A549 (cell line): ENCODE data around the gene SEC24B. TPM values are rescaled to one million over a fixed set of nuclear protein-coding genes. Genes with fewer than 3 reads are reported as not detected.

Experiments
- ATAC-seq, 2 experiments: fragments of 200-7000 bp in 1 of 2; fragments of >200 bp in 1 of 2; cut with Nextera tagmentation in 1 of 2; cut with Tn5 transposase in 1 of 2; 3 replicates each; pipeline versions ENCODE4 v1.8.0 to v1.9.1; 2018 to 2020; ENCODE audit warnings: mild to moderate bottlenecking in 1 of 2, moderate library complexity in 1 of 2
- CTCF ChIA-PET: fragments of 300-600 bp; sonication (Branson Sonifier 250); formaldehyde crosslinking; extraction: SDS; loops from one replicate; lab custom pipeline; 2021; ENCODE audit warnings: antibody characterized with exemption, inconsistent platforms; lab: Yijun Ruan, JAX
- POLR2A ChIA-PET: fragments of 350-600 bp; formaldehyde crosslinking; extraction: SDS; loops from one replicate; lab custom pipeline; 2021; ENCODE audit warnings: antibody characterized with exemption, inconsistent platforms; lab: Yijun Ruan, JAX
- DNase-seq, 2 experiments: peaks; one replicate each; pipeline versions ENCODE4 v3.0.0 to v3.0.0-alpha.2; 2011 to 2016; ENCODE audit warnings: low read depth in 1 of 2, low spot score in 1 of 2
- FAIRE-seq: peaks from 2 replicates; lab custom pipeline; 2011; peaks lifted over from hg19 to GRCh38; lab: Jason Lieb, UNC
- H3K27ac ChIP-seq, 2 experiments: fragments of >200 bp; sonication (Bioruptor Twin); formaldehyde crosslinking; 3 replicates each; pipeline ENCODE4 v1.5.1; 2016 to 2017
- H3K4me1 ChIP-seq: fragments of >200 bp; sonication (Bioruptor Twin); formaldehyde crosslinking; 3 replicates; pipeline ENCODE4 v1.6.1; 2016
- H3K4me2 ChIP-seq: fragments of >200 bp; sonication (Bioruptor Twin); formaldehyde crosslinking; 3 replicates; pipeline ENCODE4 v1.6.1; 2016
- H3K4me3 ChIP-seq: fragments of >200 bp; sonication (Bioruptor Twin); formaldehyde crosslinking; 3 replicates; pipeline ENCODE4 v1.5.1; 2016
- H3K9me3 ChIP-seq: fragments of >200 bp; sonication (Bioruptor Twin); formaldehyde crosslinking; 3 replicates; pipeline ENCODE4 v1.6.1; 2016
- BCL3 ChIP-seq: fragments of >200 bp; sonication (Bioruptor Twin); formaldehyde crosslinking; IDR thresholded peaks from 3 replicates; pipeline ENCODE4 v1.6.1; 2016
- CHD2 ChIP-seq: fragments of 150-350 bp; IDR thresholded peaks from 2 replicates; pipeline ENCODE4 v1.6.1; 2014; ENCODE audit warnings: low read length; ENCODE audit not compliant: partially characterized antibody
- EHMT2 ChIP-seq: fragments of 200-600 bp; sonication (generic); IDR thresholded peaks from 2 replicates; pipeline ENCODE4 v1.6.1; 2016; ENCODE audit warnings: antibody characterized with exemption, low read depth, mild to moderate bottlenecking, moderate library complexity
- ELK1 ChIP-seq: fragments of 150-350 bp; IDR thresholded peaks from 2 replicates; pipeline ENCODE4 v1.6.1; 2014; ENCODE audit warnings: low read depth, mild to moderate bottlenecking, low read length
- EP300 ChIP-seq, 2 experiments: fragments of >200 bp; sonication (Bioruptor Twin); formaldehyde crosslinking; IDR thresholded peaks; 2 replicates in 1 of 2; 3 replicates in 1 of 2; pipeline ENCODE4 v1.6.1; 2016 to 2017
- ESRRA ChIP-seq: fragments of 150-350 bp; IDR thresholded peaks from 2 replicates; pipeline ENCODE4 v1.6.1; 2014; ENCODE audit warnings: mild to moderate bottlenecking, low read length, borderline replicate concordance
- FOSL2 ChIP-seq, 2 experiments: fragments of 450-650 bp in 1 of 2; fragments of >200 bp in 1 of 2; sonication (Bioruptor Twin) in 1 of 2; formaldehyde crosslinking; IDR thresholded peaks; 2 replicates each; pipeline versions ENCODE4 v1.5.0 to v1.6.1; 2016 to 2020; ENCODE audit warnings: mild to moderate bottlenecking in 1 of 2, moderate library complexity in 1 of 2
- GATA3 ChIP-seq: IDR thresholded peaks from 2 replicates; pipeline ENCODE4 v1.6.1; 2012; ENCODE audit warnings: borderline replicate concordance
- HEYL ChIP-seq: fragments of 250-450 bp; sonication (Bioruptor Pico); IDR thresholded peaks from 2 replicates; pipeline ENCODE4 v1.8.0; 2021; ENCODE audit warnings: mild to moderate bottlenecking, moderate library complexity
- HOXA7 ChIP-seq: fragments of 250-450 bp; sonication (Bioruptor Pico); IDR thresholded peaks from 2 replicates; pipeline ENCODE4 v1.5.0; 2020; ENCODE audit warnings: mild to moderate bottlenecking, moderate library complexity
- HOXB13 ChIP-seq: fragments of 250-450 bp; sonication (Bioruptor Pico); IDR thresholded peaks from 2 replicates; pipeline ENCODE4 v1.5.0; 2020; ENCODE audit warnings: low read depth, mild to moderate bottlenecking, moderate library complexity
- JUNB ChIP-seq: fragments of >200 bp; sonication (Bioruptor Twin); formaldehyde crosslinking; IDR thresholded peaks from 2 replicates; pipeline ENCODE4 v1.6.1; 2016
- KDM1A ChIP-seq: fragments of 200-600 bp; sonication (generic); IDR thresholded peaks from 2 replicates; pipeline ENCODE4 v1.6.1; 2016; ENCODE audit warnings: low read depth, mild to moderate bottlenecking
- NPAS2 ChIP-seq: fragments of 250-450 bp; sonication (Bioruptor Pico); IDR thresholded peaks from 2 replicates; pipeline ENCODE4 v1.8.0; 2022; ENCODE audit warnings: mild to moderate bottlenecking, moderate library complexity, borderline replicate concordance
- RNF2 ChIP-seq: fragments of 200-600 bp; sonication (generic); IDR thresholded peaks from 2 replicates; pipeline ENCODE4 v1.6.1; 2016; ENCODE audit warnings: low read depth, mild to moderate bottlenecking, antibody characterized with exemption, moderate library complexity, borderline replicate concordance
- SREBF2 ChIP-seq: fragments of 450-650 bp; IDR thresholded peaks from 2 replicates; pipeline ENCODE4 v1.6.1; 2014; ENCODE audit warnings: mild to moderate bottlenecking, moderate library complexity
- ZFP36 ChIP-seq: fragments of 450-650 bp; IDR thresholded peaks from 2 replicates; pipeline ENCODE4 v1.6.1; 2014; ENCODE audit warnings: borderline replicate concordance; ENCODE audit not compliant: partially characterized antibody
- WGBS: methylation state at CpG from one replicate; pipeline ENCODE4 v1.1.6; 2017; ENCODE audit errors: missing lambda C conversion rate; 5-methylcytosine and 5-hydroxymethylcytosine counted together
- polyA plus RNA-seq, 4 experiments: library from polyadenylated mRNA; depleted of rRNA in 3 of 4; stranded (reverse); fragments of >200 nt; fragmentation: RNase III in 1 of 4; extraction: RNeasy Plus Mini Kit Qiagen cat#74134 plus additional on column Dnase treatment in 1 of 4; gene quantifications; 2 replicates in 3 of 4; 3 replicates in 1 of 4; pipeline ENCODE4 v1.2.3, GENCODE V29; 2011 to 2017
- small RNA-seq, 6 experiments: library from RNA; depleted of rRNA; stranded (forward); fragments of <200 nt; gene quantifications; one replicate each; pipeline ENCODE3, GENCODE V24; 2012
- TF ChIP-seq, protein P1 (sequence below): fragments of 250-450 bp; sonication (Bioruptor Pico); IDR thresholded peaks from 2 replicates; pipeline ENCODE4 v1.5.0; 2021; ENCODE audit warnings: mild to moderate bottlenecking, moderate library complexity, borderline replicate concordance

Gene SEC24B
- polyA plus RNA-seq, 2 of the 4 experiments (the other 2 are of a cell fraction): 13.8 to 40.0 TPM

DNA sequence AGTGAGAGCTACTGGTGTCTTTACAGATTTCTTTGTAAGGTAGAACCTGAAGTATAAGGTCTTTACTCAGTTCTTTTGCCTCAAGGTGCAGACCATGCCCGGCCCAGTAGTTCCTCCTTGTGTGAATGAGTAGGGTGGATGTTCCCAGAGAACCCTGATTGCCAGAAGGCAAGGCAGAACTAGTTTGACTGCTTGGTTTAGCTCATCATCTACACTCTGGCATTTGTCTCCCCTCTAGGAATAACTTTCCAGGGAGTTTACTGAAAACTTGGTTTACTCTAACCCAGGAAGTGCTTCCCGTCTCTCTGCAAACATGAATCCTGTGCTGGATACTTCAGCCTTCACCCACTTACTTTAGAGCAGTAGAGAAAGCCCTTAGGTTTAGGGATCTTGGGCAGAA lies 155.5 kb downstream of the SEC24B start:
- no peaks in the 10 kb centered on the region for H3K9me3 ChIP-seq
- no peak overlapping the region for H3K4me3 ChIP-seq
- no peaks in the 10 kb centered on the region for H3K4me1 ChIP-seq
- no peak for DNase-seq
- H3K4me2 ChIP-seq: no peak overlapping the region
- WGBS: 97% methylated on average over 2 of the region's 2 CpGs
- CTCF ChIA-PET: no interaction called here
- H3K27ac ChIP-seq: no peak overlapping the region
- no peak for FAIRE-seq
- TF ChIP-seq HOXA7 (CRISPR knock-in tag): no peak
- no peak for TF ChIP-seq ELK1
- TF ChIP-seq FOSL2 (IDR thresholded peaks at IDR 0.05): no peak
- no peak for TF ChIP-seq FOSL2 (CRISPR knock-in tag; IDR thresholded peaks at IDR 0.05)
- no peak for TF ChIP-seq NPAS2 (CRISPR knock-in tag)
- TF ChIP-seq RNF2: no peak
- no peak for TF ChIP-seq ESRRA
- TF ChIP-seq BCL3: no peak
- ATAC-seq: no peak
- POLR2A ChIA-PET: no interaction called here

- Histone ChIP-seq H3K4me1 (no peaks in the 10 kb centered on the region), H3K4me3 (no peak overlapping the region), H3K9me3 (no peaks in the 10 kb centered on the region), H3K4me2 (no peak overlapping the region), H3K27ac (no peak overlapping the region)
- POLR2A ChIA-PET: no interaction called here
- DNase-seq: no peak
- WGBS: 92% methylated on average over 2 of the region's 2 CpGs
- no peak for FAIRE-seq
- CTCF ChIA-PET: no interaction called here
- no peak for ATAC-seq
- no peak for TF ChIP-seq EP300 (IDR thresholded peaks at IDR 0.05)
- no peak for TF ChIP-seq JUNB
- TF ChIP-seq HOXB13 (CRISPR knock-in tag): no peak
- TF ChIP-seq CHD2: no peak
- TF ChIP-seq, protein P1, sequence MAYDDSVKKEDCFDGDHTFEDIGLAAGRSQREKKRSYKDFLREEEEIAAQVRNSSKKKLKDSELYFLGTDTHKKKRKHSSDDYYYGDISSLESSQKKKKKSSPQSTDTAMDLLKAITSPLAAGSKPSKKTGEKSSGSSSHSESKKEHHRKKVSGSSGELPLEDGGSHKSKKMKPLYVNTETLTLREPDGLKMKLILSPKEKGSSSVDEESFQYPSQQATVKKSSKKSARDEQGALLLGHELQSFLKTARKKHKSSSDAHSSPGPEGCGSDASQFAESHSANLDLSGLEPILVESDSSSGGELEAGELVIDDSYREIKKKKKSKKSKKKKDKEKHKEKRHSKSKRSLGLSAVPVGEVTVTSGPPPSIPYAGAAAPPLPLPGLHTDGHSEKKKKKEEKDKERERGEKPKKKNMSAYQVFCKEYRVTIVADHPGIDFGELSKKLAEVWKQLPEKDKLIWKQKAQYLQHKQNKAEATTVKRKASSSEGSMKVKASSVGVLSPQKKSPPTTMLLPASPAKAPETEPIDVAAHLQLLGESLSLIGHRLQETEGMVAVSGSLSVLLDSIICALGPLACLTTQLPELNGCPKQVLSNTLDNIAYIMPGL (CRISPR knock-in tag): no peak
- no peak for TF ChIP-seq RNF2
- no peak for TF ChIP-seq GATA3
- TF ChIP-seq SREBF2: no peak
- TF ChIP-seq ZFP36: no peak
- no peak for TF ChIP-seq ESRRA
- TF ChIP-seq HEYL (CRISPR knock-in tag): no peak
- no peak for TF ChIP-seq KDM1A
- no peak for TF ChIP-seq EHMT2
Observed at GRCh38 chr4:109589605-109590004, 156.0 kb downstream of the SEC24B start.

Small RNAs within 50 kb of the gene (small RNA-seq; reads per million reads assigned to genes)
- 0.45 to 17.2 (median 5.7) reads per million in 6 experiments for gene MIR576
- 0 to 0.12 (median 0) reads per million in 6 experiments for gene RN7SL55P

Other genes with a start within 250 kb of the SEC24B start
- gene COL25A1, start 131.2 kb upstream of the SEC24B start, polyA plus RNA-seq (2011; rRNA removed): not detected in 2 replicates
- not detected in 3 replicates for gene COL25A1, start 131.2 kb upstream of the SEC24B start, polyA plus RNA-seq (2017; fragmentation: RNase III; extraction: RNeasy Plus Mini Kit Qiagen cat#74134 plus additional on column Dnase treatment)
- 18.0 and 21.9 TPM in 2 replicates for gene MCUB, start 126.4 kb downstream of the SEC24B start, polyA plus RNA-seq (2011; rRNA removed)
- 14.3 to 15.2 TPM (median 14.6 TPM) in 3 replicates for gene MCUB, start 126.4 kb downstream of the SEC24B start, polyA plus RNA-seq (2017; fragmentation: RNase III; extraction: RNeasy Plus Mini Kit Qiagen cat#74134 plus additional on column Dnase treatment)